HEK293T (cell line): ENCODE results near the gene ACVR1B.

Source experiments
- BHLHE40 ChIP-seq: fragments of 450-650 bp; IDR thresholded peaks from 2 replicates; pipeline ENCODE4 v1.6.1; 2016; ENCODE audit warnings: mild to moderate bottlenecking, moderate library complexity, borderline replicate concordance
- CTBP1 ChIP-seq: fragments of 450-650 bp; IDR thresholded peaks from 2 replicates; pipeline ENCODE4 v1.6.1; 2016; ENCODE audit warnings: borderline replicate concordance
- ELF4 ChIP-seq: fragments of 450-650 bp; IDR thresholded peaks from 2 replicates; pipeline ENCODE4 v1.6.1; 2017; ENCODE audit warnings: antibody characterized with exemption
- FOXA1 ChIP-seq: fragments of 450-650 bp; IDR thresholded peaks from 2 replicates; pipeline ENCODE4 v1.6.1; 2016; ENCODE audit warnings: mild to moderate bottlenecking
- FOXM1 ChIP-seq: fragments of 450-650 bp; IDR thresholded peaks from 2 replicates; pipeline ENCODE4 v1.6.1; 2017; ENCODE audit warnings: mild to moderate bottlenecking, borderline replicate concordance
- HDGF ChIP-seq: fragments of 450-650 bp; IDR thresholded peaks from 2 replicates; pipeline ENCODE4 v1.6.1; 2017; ENCODE audit warnings: antibody characterized with exemption, borderline replicate concordance
- LEF1 ChIP-seq: fragments of 450-650 bp; IDR thresholded peaks from 2 replicates; pipeline ENCODE4 v1.6.1; 2017; ENCODE audit warnings: mild to moderate bottlenecking, borderline replicate concordance
- SP1 ChIP-seq: fragments of 450-650 bp; IDR thresholded peaks from 2 replicates; pipeline ENCODE4 v1.6.1; 2017
- ZNF384 ChIP-seq: fragments of 450-650 bp; IDR thresholded peaks from 2 replicates; pipeline ENCODE4 v1.6.1; 2016

- TF ChIP-seq CTBP1 (no peak), SP1 (no peak), ZNF384 (no peak), FOXA1 (no peak), HDGF (no peak), ELF4 (no peak), BHLHE40 (no peak), LEF1 (no peak), FOXM1 (no peak)
Measured at GRCh38 chr12:52035190-52035589, 83.7 kb downstream of the ACVR1B start.
